Ectodermal cell (in vitro differentiated cells): ENCODE data around the gene COLQ.

ENCODE experiments used
- H3K27ac ChIP-seq: 2 replicates; pipeline ENCODE4 v1.7.0; 2013; ENCODE audit warnings: mild to moderate bottlenecking, low read depth, low read length; ENCODE audit not compliant: insufficient read depth, poor library complexity, severe bottlenecking
- H3K27me3 ChIP-seq: 2 replicates; pipeline ENCODE4 v1.7.0; 2013; ENCODE audit warnings: mild to moderate bottlenecking, low read length; ENCODE audit not compliant: insufficient read depth, control insufficient read depth, poor library complexity, severe bottlenecking
- H3K36me3 ChIP-seq: one replicate; pipeline ENCODE4 v1.7.0; 2013; ENCODE audit warnings: low read length; ENCODE audit not compliant: control insufficient read depth, insufficient read depth
- H3K4me1 ChIP-seq: one replicate; pipeline ENCODE4 v1.7.0; 2013; ENCODE audit warnings: low read length; ENCODE audit not compliant: control insufficient read depth, insufficient read depth
- H3K4me3 ChIP-seq: 2 replicates; pipeline ENCODE4 v1.7.0; 2013; ENCODE audit warnings: low read depth, low read length, control low read depth; ENCODE audit not compliant: insufficient read depth
- H3K9me3 ChIP-seq: 2 replicates; pipeline ENCODE4 v1.7.0; 2013; ENCODE audit warnings: mild to moderate bottlenecking, low read length, moderate library complexity; ENCODE audit not compliant: control insufficient read depth
- WGBS, 2 experiments: methylation state at CpG; one replicate each; pipeline ENCODE4 v1.1.7; 2013; ENCODE audit warnings: missing lambda C conversion rate in 2 of 2; 5-methylcytosine and 5-hydroxymethylcytosine counted together

The COLQ gene

GRCh38 chr3:15506571-15506970 is 14.9 kb downstream of the COLQ start:
- Histone ChIP-seq H3K36me3 (no peaks in the 10 kb centered on the region), H3K4me1 (no peaks in the 10 kb centered on the region), H3K4me3 (no peak overlapping the region), H3K27me3 (no peaks in the 10 kb centered on the region), H3K9me3 (no peaks in the 10 kb centered on the region), H3K27ac (no peak overlapping the region)
- WGBS, 2 experiments, result 91 to 95% methylated on average over 3 of the region's 3 CpGs

DNA sequence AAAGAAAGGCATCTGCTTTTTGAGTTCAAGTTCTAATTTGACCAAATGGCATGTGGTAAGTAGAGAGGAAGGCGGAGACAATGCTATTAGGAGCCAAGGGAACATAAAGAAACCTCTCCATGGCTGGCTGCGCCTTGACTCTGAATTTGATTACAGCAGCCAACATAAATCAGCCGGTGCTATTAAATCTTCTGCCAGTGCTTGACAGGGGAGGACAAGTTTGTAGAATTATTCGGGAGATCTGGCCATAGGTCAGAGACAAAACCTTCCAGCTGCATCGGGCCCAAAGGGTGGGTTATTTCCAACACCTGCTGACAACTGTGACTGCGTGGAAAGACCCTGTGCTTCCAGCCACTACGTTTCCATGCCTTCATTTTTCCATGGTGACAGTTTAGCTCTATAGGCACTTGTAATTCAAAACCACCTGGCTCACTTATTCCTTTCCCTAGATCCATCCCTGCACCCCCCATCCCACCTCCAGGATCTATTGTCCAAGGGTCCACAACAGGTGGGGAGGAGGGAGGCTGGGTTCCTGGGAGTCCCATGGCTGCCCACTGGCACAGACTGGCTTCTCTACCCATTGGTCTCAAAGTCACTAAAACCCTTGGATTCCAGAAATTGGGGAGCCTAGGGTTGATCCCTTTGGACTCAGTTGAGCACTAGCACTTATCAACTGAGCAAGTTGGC is 15.9 kb downstream of the COLQ start:
- 93 to 94% methylated on average over 7 of the region's 7 CpGs for WGBS, 2 experiments
- Histone ChIP-seq H3K4me3 (no peak overlapping the region), H3K4me1 (no peaks in the 10 kb centered on the region), H3K27ac (no peak overlapping the region), H3K27me3 (no peaks in the 10 kb centered on the region), H3K9me3 (no peaks in the 10 kb centered on the region), H3K36me3 (no peaks in the 10 kb centered on the region)

GRCh38 chr3:15502616-15503015 is 18.9 kb downstream of the COLQ start:
- Histone ChIP-seq H3K4me1 (peaks cover 10% of the 10 kb centered on the region), H3K9me3 (no peaks in the 10 kb centered on the region), H3K27ac (no peak overlapping the region), H3K4me3 (no peak overlapping the region), H3K36me3 (no peaks in the 10 kb centered on the region), H3K27me3 (no peaks in the 10 kb centered on the region)
- WGBS, 2 experiments, result 93% methylated on average over 8 of the region's 8 CpGs

DNA sequence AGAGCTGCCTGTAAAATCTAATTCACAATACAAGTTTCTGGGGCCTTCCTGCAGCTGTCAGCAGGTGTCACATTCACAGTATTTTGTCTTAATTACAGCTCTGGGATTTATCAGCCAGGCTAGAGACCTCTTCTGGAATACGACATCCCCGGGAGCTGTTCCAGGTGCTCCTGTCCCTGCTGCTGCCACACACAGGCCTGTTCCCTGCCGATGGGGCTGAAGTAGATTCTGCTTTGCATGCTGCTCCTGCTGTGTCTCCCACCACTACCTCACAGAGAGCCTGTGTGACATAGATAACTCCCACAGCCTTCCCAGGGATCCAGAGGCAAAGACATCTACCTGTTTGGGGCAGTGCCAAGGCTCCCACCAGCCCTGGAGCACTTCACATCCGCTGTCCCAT is 20.4 kb downstream of the COLQ start:
- peaks cover 17% of the 10 kb centered on the region for H3K4me1 ChIP-seq
- 69% methylated on average over 4 of the region's 4 CpGs for WGBS, 2 experiments
- H3K27me3 ChIP-seq, result no peaks in the 10 kb centered on the region
- H3K9me3 ChIP-seq, result no peaks in the 10 kb centered on the region
- no peak overlapping the region for H3K27ac ChIP-seq
- no peaks in the 10 kb centered on the region for H3K36me3 ChIP-seq
- H3K4me3 ChIP-seq, result no peak overlapping the region

- Histone ChIP-seq H3K36me3 (no peaks in the 10 kb centered on the region), H3K27ac (no peak overlapping the region), H3K4me3 (no peak overlapping the region), H3K4me1 (peaks cover 18% of the 10 kb centered on the region), H3K27me3 (no peaks in the 10 kb centered on the region), H3K9me3 (no peaks in the 10 kb centered on the region)
- 89% methylated on average over 3 of the region's 3 CpGs for whole genome bisulfite sequencing, 2 experiments
Observed at GRCh38 chr3:15500107-15500724, 21.3 kb downstream of the COLQ start.

GRCh38 chr3:15499536-15499935 is 22.0 kb downstream of the COLQ start:
- Histone ChIP-seq H3K27ac (no peak overlapping the region), H3K27me3 (no peaks in the 10 kb centered on the region), H3K4me3 (no peak overlapping the region), H3K4me1 (peaks cover 18% of the 10 kb centered on the region), H3K36me3 (no peaks in the 10 kb centered on the region), H3K9me3 (no peaks in the 10 kb centered on the region)
- WGBS, 2 experiments, result 93 to 95% methylated on average over 7 of the region's 7 CpGs

DNA sequence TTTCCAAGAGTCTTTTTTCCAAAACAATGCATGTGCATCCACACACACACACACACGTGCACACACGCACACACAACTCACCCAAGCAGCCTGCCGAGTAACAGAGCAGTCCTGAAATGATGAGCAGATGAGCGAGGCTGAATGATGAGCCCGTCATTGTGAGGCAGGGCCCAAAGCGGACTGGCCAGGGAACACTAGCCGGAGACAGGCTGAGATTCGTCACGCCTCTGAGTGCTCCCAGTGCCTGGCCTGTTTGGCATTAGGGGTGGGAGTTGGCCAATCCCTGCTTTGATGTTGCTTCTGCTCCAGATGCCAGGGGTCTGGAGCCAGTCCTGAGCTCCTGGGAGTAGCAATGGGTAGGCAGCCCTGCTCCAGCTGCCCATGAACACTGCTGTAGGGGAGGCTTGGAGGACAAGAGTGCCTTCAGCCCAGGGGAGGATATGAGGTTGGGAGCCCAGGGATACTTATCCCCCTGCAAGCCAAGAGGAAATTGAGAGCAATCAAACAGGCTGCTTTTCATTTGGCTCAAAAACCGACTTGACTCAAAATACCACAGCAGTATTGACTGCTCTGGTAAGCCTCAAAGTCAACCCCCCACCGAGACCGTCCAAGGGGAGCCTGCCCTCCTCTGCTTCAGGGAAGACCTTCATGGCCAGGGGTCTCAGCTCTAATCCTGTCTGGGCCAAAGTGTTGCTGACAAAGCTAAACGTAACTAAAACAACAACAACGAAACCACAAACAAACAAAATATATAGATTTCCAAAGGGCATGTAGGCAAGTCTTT is 22.9 kb downstream of the COLQ start:
- no peak overlapping the region for H3K27ac ChIP-seq
- no peak overlapping the region for H3K4me3 ChIP-seq
- no peaks in the 10 kb centered on the region for H3K36me3 ChIP-seq
- H3K9me3 ChIP-seq, result no peaks in the 10 kb centered on the region
- no peaks in the 10 kb centered on the region for H3K27me3 ChIP-seq
- 72% methylated on average over 14 of the region's 14 CpGs for WGBS, 2 experiments
- H3K4me1 ChIP-seq, result peaks cover 18% of the 10 kb centered on the region

DNA sequence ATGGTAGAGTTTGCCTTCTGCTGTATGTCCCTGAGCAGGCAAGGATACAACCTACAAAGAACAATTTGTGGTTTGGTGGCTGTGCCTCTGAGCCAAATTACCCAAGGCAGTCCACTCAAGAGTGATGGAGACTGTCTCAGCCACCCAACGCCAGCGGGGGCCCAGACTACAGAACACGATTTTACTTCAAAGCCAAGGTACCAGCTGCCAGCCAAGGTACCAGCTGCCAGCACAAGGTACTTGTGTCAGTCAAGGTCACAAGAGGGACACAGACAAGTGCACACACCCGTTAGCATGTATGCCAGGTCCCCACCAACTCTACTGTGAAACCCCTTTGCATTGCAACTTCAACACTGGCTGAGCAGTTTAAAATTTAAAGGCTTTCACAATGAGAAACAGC is 23.5 kb downstream of the COLQ start:
- no peaks in the 10 kb centered on the region for H3K36me3 ChIP-seq
- H3K4me3 ChIP-seq, result no peak overlapping the region
- 91 to 94% methylated on average over 4 of the region's 4 CpGs for WGBS, 2 experiments

DNA sequence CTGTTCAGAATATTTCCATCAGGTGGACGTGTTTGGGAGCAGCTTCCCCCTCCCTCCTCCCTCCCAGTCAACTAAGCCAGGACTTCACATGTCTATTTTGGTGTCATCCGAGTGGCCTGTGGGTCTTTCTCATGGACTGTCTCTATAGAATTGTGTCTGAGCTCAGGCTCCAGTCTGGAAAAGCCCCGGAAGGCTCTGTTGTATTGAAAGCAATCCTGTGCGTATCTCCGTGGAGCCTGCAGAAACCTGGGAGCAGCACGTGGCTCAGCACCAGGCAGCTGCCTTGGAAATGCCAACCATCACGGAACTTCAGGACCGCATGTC is 25.2 kb downstream of the COLQ start:
- no peaks in the 10 kb centered on the region for H3K36me3 ChIP-seq
- H3K4me1 ChIP-seq, result peaks cover 18% of the 10 kb centered on the region
- no peaks in the 10 kb centered on the region for H3K27me3 ChIP-seq
- H3K4me3 ChIP-seq, result no peak overlapping the region
- H3K9me3 ChIP-seq, result no peaks in the 10 kb centered on the region
- WGBS, 2 experiments, result 71 to 74% methylated on average over 8 of the region's 8 CpGs
- H3K27ac ChIP-seq, result no peak overlapping the region

More for the DNA sequence above, 23.5 kb downstream of the COLQ start:
- H3K27me3 ChIP-seq, result no peaks in the 10 kb centered on the region
- H3K4me1 ChIP-seq, result peaks cover 18% of the 10 kb centered on the region
- no peaks in the 10 kb centered on the region for H3K9me3 ChIP-seq
- H3K27ac ChIP-seq, result no peak overlapping the region
